GM12878 (cell line): ENCODE results near the gene MEP1A. TPM values are rescaled to one million over a fixed set of nuclear protein-coding genes. Genes with fewer than 3 reads are reported as not detected.

Source experiments
- ATAC-seq: fragments of 200-7000 bp; cut with Tn5 transposase; 3 replicates; pipeline ENCODE4 v1.9.1; 2020; ENCODE audit warnings: mild to moderate bottlenecking, moderate library complexity
- BruUV-seq: library from RNA; stranded (reverse); fragments of 400-500 nt; replicated peaks from 2 replicates; lab custom pipeline; 2021; lab: Mats Ljungman, UMichigan
- CTCF ChIA-PET: fragments of 300-600 bp; sonication (Branson Sonifier 250); formaldehyde crosslinking; extraction: SDS; loops from one replicate; lab custom pipeline; 2021; ENCODE audit warnings: inconsistent platforms; lab: Yijun Ruan, JAX
- POLR2A ChIA-PET: fragments of 350-600 bp; formaldehyde crosslinking; extraction: SDS; loops from one replicate; lab custom pipeline; 2021; ENCODE audit warnings: inconsistent platforms; lab: Charles Lee
- RAD21 ChIA-PET: fragments of 300-600 bp; sonication (Branson Sonifier 250); formaldehyde crosslinking; loops from one replicate; lab custom pipeline; 2023; ENCODE audit warnings: antibody characterized with exemption; ENCODE audit not compliant: unreplicated experiment; lab: Charles Lee
- SMC1A ChIA-PET: fragments of 300-600 bp; sonication (Branson Sonifier 250); formaldehyde crosslinking; loops from one replicate; lab custom pipeline; 2023; ENCODE audit not compliant: unreplicated experiment, uncharacterized antibody; lab: Charles Lee
- DNase-seq: peaks from one replicate; pipeline ENCODE4 v3.0.0-alpha.2; 2011; ENCODE audit warnings: low read depth, low spot score
- FAIRE-seq: peaks from 3 replicates; lab custom pipeline; 2011; peaks lifted over from hg19 to GRCh38; lab: Jason Lieb, UNC
- H2AFZ ChIP-seq: 2 replicates; pipeline ENCODE4 v1.6.0; 2011; ENCODE audit warnings: low read depth, low read length, control low read depth; ENCODE audit not compliant: control insufficient read depth
- H3K27ac ChIP-seq: 2 replicates; pipeline ENCODE4 v1.5.1; 2011; ENCODE audit warnings: control low read depth; ENCODE audit not compliant: control insufficient read depth, insufficient read depth
- H3K27me3 ChIP-seq, 2 experiments: replicated peaks in 1 of 2; 2 replicates each; pipeline versions ENCODE4 v1.6.0 to v1.6.1; 2011; ENCODE audit warnings: low read length in 1 of 2; ENCODE audit not compliant: control insufficient read depth in 2 of 2, insufficient read depth in 2 of 2
- H3K36me3 ChIP-seq, 2 experiments: 2 replicates each; pipeline ENCODE4 v1.5.1; 2011; ENCODE audit warnings: low read length in 1 of 2; ENCODE audit not compliant: control insufficient read depth in 2 of 2, insufficient read depth in 2 of 2
- H3K4me1 ChIP-seq: 2 replicates; pipeline ENCODE4 v1.6.1; 2011; ENCODE audit warnings: mild to moderate bottlenecking, low read length, moderate library complexity, mixed read lengths; ENCODE audit not compliant: control insufficient read depth, insufficient read depth
- H3K4me2 ChIP-seq: 2 replicates; pipeline ENCODE4 v1.6.0; 2011; ENCODE audit warnings: control low read depth; ENCODE audit not compliant: control insufficient read depth, insufficient read depth
- H3K4me3 ChIP-seq: fragments of 200-600 bp; sonication (generic); 2 replicates; pipeline ENCODE4 v1.5.1; 2016
- H3K79me2 ChIP-seq: 2 replicates; pipeline ENCODE4 v1.6.0; 2011; ENCODE audit warnings: low read length; ENCODE audit not compliant: control insufficient read depth, insufficient read depth
- H3K9ac ChIP-seq: 2 replicates; pipeline ENCODE4 v1.8.0; 2011; ENCODE audit warnings: low read length, control low read depth, mixed read lengths; ENCODE audit not compliant: control insufficient read depth, insufficient read depth
- H3K9me3 ChIP-seq: replicated peaks from 3 replicates; pipeline ENCODE4 v1.5.1; 2011; ENCODE audit warnings: mild to moderate bottlenecking, low read length; ENCODE audit not compliant: control insufficient read depth, insufficient read depth
- H4K20me1 ChIP-seq: 2 replicates; pipeline ENCODE4 v1.6.0; 2011; ENCODE audit not compliant: control insufficient read depth, insufficient read depth
- BMI1 ChIP-seq: fragments of 450-650 bp; IDR thresholded peaks from 2 replicates; pipeline ENCODE4 v1.6.1; 2016; ENCODE audit warnings: mild to moderate bottlenecking, moderate library complexity, borderline replicate concordance
- CBX3 ChIP-seq: fragments of 200-600 bp; sonication (generic); IDR thresholded peaks from 2 replicates; pipeline ENCODE4 v1.6.1; 2016; ENCODE audit warnings: low read depth, borderline replicate concordance
- ESRRA ChIP-seq: IDR thresholded peaks from 2 replicates; pipeline ENCODE4 v1.6.1; 2012; ENCODE audit warnings: mild to moderate bottlenecking, low read length, improper control_type of control experiment
- POU2F2 ChIP-seq: IDR thresholded peaks from 3 replicates; pipeline ENCODE4 v1.6.1; 2011; ENCODE audit warnings: low read depth, mild to moderate bottlenecking, low read length, borderline replicate concordance
- RFX5 ChIP-seq: IDR thresholded peaks from 2 replicates; pipeline ENCODE4 v1.6.1; 2011; ENCODE audit warnings: low read depth, low read length, improper control_type of control experiment
- ZBED1 ChIP-seq: IDR thresholded peaks from 2 replicates; pipeline ENCODE4 v1.6.1; 2016; ENCODE audit warnings: borderline replicate concordance
- ZNF24 ChIP-seq: fragments of 450-650 bp; IDR thresholded peaks from 2 replicates; pipeline ENCODE4 v1.6.1; 2017; ENCODE audit warnings: antibody characterized with exemption, mild to moderate bottlenecking
- ZZZ3 ChIP-seq: IDR thresholded peaks from 2 replicates; pipeline ENCODE4 v1.6.1; 2011; ENCODE audit warnings: low read depth; ENCODE audit not compliant: control insufficient read depth, insufficient read length
- WGBS: methylation state at CpG from one replicate; pipeline ENCODE4 v1.1.6; 2016; ENCODE audit warnings: low lambda C conversion rate; ENCODE audit not compliant: insufficient replicate concordance, insufficient coverage; ENCODE audit errors: missing lambda C conversion rate; 5-methylcytosine and 5-hydroxymethylcytosine counted together
- in situ Hi-C: fragments of 300-500 bp; cut with MboI; formaldehyde crosslinking; loops from 9 replicates; pipeline ENCODE4 v1.14.3; 2018; ENCODE audit warnings: mixed read lengths
- intact Hi-C: fragments of 100-400 bp; cut with micrococcal nuclease; formaldehyde crosslinking; loops from one replicate; pipeline ENCODE4 v1.14.2; 2022; ENCODE audit not compliant: unreplicated experiment
- polyA plus RNA-seq, 11 experiments: library from polyadenylated mRNA; depleted of rRNA in 4 of 11; unstranded in 6 of 11; stranded (reverse) in 5 of 11; fragments of >200 nt; fragmentation: Nextera tagmentation in 4 of 11; fragmentation: Illumina TruSeq in 1 of 11; extraction: Ambion mirVana in 4 of 11; extraction: Trizol in 1 of 11; gene quantifications; 1 replicate in 1 of 11; 2 replicates in 10 of 11; pipeline versions ENCODE4 v1.2.1 to v1.2.3, GENCODE V29; 2011 to 2016; ENCODE audit warnings: inconsistent platforms in 2 of 11, missing spikeins in 2 of 11, low read depth in 1 of 11
- total RNA-seq, 4 experiments: library from RNA; depleted of rRNA in 3 of 4; stranded (reverse); fragments of >200 nt in 3 of 4; fragmentation: Illumina TruSeq in 1 of 4; extraction: Trizol in 1 of 4; gene quantifications; 2 replicates each; pipeline versions ENCODE4 v1.2.1 to v1.2.3, GENCODE V29; 2013 to 2021
- TF ChIP-seq, protein P1 (sequence below): fragments of 450-650 bp; formaldehyde crosslinking; IDR thresholded peaks from 2 replicates; pipeline ENCODE4 v1.5.0; 2022; ENCODE audit warnings: mild to moderate bottlenecking, missing genetic modification characterization

Gene MEP1A
- total and polyA plus RNA-seq, 10 of the 15 experiments (the other 5 are each of a cell fraction or from before 2014, with no cell fraction given) = not detected

DNA sequence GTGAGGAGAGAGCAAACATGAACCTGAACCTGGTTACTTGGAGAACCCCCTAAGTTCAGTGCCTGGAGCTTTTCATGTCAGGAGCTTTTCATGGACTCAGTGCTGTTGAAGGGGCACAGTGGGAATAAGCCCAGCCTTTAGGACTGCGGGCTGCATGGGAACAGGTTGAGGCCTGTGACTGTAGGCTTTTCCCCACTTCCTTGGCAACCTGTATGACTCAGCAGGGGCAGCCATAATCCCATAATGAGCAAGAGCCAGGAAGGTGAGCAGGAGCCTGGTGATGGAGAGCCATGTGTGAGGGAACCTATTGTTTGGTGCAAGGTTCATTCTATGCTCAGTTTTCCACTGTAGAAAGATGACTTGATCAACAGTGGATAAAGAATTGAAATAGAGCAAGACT is 23.4 kb downstream of the MEP1A start:
- ChIA-PET POLR2A (no interaction called here), CTCF (no interaction called here), SMC1A (no interaction called here), RAD21 (no interaction called here)
- Histone ChIP-seq H3K9me3 (no peaks in the 10 kb centered on the region), H3K4me2 (no peak overlapping the region), H3K79me2 (no peaks in the 10 kb centered on the region), H4K20me1 (no peaks in the 10 kb centered on the region), H2AFZ (no peak overlapping the region), H3K36me3 (no peaks in the 10 kb centered on the region), H3K4me3 (no peak overlapping the region), H3K27me3 (no peaks in the 10 kb centered on the region), H3K9ac (no peak overlapping the region), H3K27ac (no peak overlapping the region), H3K4me1 (no peaks in the 10 kb centered on the region)
- FAIRE-seq (no peak), DNase-seq (no peak), ATAC-seq (no peak)
- intact Hi-C loops = no loop called here
- no peak for TF ChIP-seq ESRRA
- TF ChIP-seq CBX3 = no peak
- TF ChIP-seq ZBED1 = no peak
- no peak for TF ChIP-seq ZZZ3
- TF ChIP-seq RFX5 = no peak
- TF ChIP-seq BMI1 = no peak
- no peak for TF ChIP-seq POU2F2
- TF ChIP-seq, protein P1, sequence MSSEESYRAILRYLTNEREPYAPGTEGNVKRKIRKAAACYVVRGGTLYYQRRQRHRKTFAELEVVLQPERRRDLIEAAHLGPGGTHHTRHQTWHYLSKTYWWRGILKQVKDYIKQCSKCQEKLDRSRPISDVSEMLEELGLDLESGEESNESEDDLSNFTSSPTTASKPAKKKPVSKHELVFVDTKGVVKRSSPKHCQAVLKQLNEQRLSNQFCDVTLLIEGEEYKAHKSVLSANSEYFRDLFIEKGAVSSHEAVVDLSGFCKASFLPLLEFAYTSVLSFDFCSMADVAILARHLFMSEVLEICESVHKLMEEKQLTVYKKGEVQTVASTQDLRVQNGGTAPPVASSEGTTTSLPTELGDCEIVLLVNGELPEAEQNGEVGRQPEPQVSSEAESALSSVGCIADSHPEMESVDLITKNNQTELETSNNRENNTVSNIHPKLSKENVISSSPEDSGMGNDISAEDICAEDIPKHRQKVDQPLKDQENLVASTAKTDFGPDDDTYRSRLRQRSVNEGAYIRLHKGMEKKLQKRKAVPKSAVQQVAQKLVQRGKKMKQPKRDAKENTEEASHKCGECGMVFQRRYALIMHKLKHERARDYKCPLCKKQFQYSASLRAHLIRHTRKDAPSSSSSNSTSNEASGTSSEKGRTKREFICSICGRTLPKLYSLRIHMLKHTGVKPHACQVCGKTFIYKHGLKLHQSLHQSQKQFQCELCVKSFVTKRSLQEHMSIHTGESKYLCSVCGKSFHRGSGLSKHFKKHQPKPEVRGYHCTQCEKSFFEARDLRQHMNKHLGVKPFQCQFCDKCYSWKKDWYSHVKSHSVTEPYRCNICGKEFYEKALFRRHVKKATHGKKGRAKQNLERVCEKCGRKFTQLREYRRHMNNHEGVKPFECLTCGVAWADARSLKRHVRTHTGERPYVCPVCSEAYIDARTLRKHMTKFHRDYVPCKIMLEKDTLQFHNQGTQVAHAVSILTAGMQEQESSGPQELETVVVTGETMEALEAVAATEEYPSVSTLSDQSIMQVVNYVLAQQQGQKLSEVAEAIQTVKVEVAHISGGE = no peak
- TF ChIP-seq ZNF24 = no peak
- BruUV-seq = no TSS peak
- in situ Hi-C loops = no loop called here
- WGBS = 27% methylated on average over 1 of the region's 1 CpG
